Left cardiac atrium (tissue), 2 donors: ENCODE measurements around the gene SLC25A34. TPM values are rescaled to one million over a fixed set of nuclear protein-coding genes. Genes with fewer than 3 reads are reported as not detected.

Experiments
- total RNA-seq, 2 donors: library from RNA; stranded (reverse); fragmentation: NEBNext Ultra II Directional; extraction: Animal tissue kit (Norgen Biotek cat#: 25700); gene quantifications; one replicate each; pipeline ENCODE4 v1.2.1, GENCODE V29; 2021
- donor health status: DM: no; HTN: yes; CAD: no; lungs with severe emphysema.
- donor health status: DM: yes; HTN: yes; CAD: no.

SLC25A34 gene
- total RNA-seq, 2 donors from 2014 or later = 5.4 to 7.3 TPM

Other genes starting within 250 kb of the SLC25A34 start
- gene CASP9, start 212.0 kb upstream of the SLC25A34 start, total RNA-seq = 1 to 10 TPM; 8.5 to 9.8 TPM
- 10 to 100 TPM; 17.1 to 17.7 TPM for gene DNAJC16, start 209.4 kb upstream of the SLC25A34 start, total RNA-seq
- under 1 TPM in 1 of 2 donors, not detected in 1; 0.13 TPM for gene AGMAT, start 151.2 kb upstream of the SLC25A34 start, total RNA-seq
- 10 to 100 TPM; 23.6 to 25.1 TPM for gene DDI2, start 118.8 kb upstream of the SLC25A34 start, total RNA-seq
- 10 to 100 TPM; 64.5 to 70.4 TPM for gene PLEKHM2, start 51.9 kb upstream of the SLC25A34 start, total RNA-seq
- not detected for gene TMEM82, start 6.2 kb downstream of the SLC25A34 start, total RNA-seq
- gene FBLIM1, start 22.5 kb downstream of the SLC25A34 start, total RNA-seq = 10 to 100 TPM; 75.1 to 82.8 TPM
- gene UQCRHL, start 71.4 kb downstream of the SLC25A34 start, total RNA-seq = 1 to 10 TPM; 3.9 to 4.0 TPM
- 10 to 100 TPM; 27.8 to 36.5 TPM for gene SPEN, start 111.4 kb downstream of the SLC25A34 start, total RNA-seq
- gene ZBTB17, start 239.8 kb downstream of the SLC25A34 start, total RNA-seq = 10 to 100 TPM; 22.4 to 24.6 TPM